Measurements from ENCODE around the gene ZNF155.

DNA sequence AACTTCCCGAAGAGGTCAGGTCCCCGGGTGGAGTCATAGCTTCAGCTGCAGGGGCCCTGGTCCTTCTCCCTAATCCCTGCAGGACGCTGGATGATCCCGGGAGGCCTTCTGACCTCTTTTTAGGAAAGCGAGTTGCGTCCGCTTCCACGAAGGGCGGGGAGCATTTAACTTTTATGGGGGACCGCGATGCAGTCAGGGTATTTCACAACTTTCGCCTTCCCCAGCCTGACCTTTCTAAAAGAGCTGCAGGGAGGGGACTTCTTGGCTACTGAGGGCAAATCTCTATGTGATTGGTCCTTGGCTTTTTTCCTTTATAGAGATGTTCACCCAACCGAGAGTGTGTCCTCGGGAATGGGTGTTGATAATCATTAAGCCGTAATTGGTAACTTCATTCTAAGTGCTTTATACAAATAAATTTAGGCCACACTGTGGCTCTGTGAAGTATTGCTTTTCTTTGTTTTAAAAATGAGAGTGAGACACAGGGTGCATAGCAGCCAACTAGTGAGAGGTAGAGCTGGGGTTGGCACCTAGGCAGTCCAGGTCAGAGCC, 19.5 kb downstream of the ZNF155 start:
- TF ChIP-seq POLR2A (IDR thresholded peaks at IDR 0.05; ENCODE audit: low read depth, low read length) (no peak), TAF1 (IDR thresholded peaks at IDR 0.05; ENCODE audit: borderline replicate concordance, low read depth, low read length) (no peak), POLR2AphosphoS5 (IDR thresholded peaks at IDR 0.05; ENCODE audit: low read depth, low read length) (no peak)

All from GM12892 (cell line).